ENCODE results near the gene STRADA.

Gene STRADA

GRCh38 chr17:63682981-63683380 is 58.6 kb downstream of the STRADA start:
- DNase-seq (ENCODE audit: low read depth, low spot score) = no peak

- DNase-seq (ENCODE audit: low read depth, low spot score) = no peak
These were observed 59.2 kb downstream of the STRADA start for GRCh38 chr17:63682441-63682840.

- no peak for DNase-seq (ENCODE audit: low read depth, low spot score)
These were observed 60.1 kb downstream of the STRADA start for GRCh38 chr17:63681530-63681929.

GRCh38 chr17:63680700-63681099 is 60.9 kb downstream of the STRADA start:
- DNase-seq (ENCODE audit: low read depth, low spot score) = no peak

- DNase-seq (ENCODE audit: low read depth, low spot score) = no peak
These were observed 62.4 kb downstream of the STRADA start for GRCh38 chr17:63679214-63679613.

- DNase-seq (ENCODE audit: low read depth, low spot score) = no peak
These were observed 65.0 kb downstream of the STRADA start for GRCh38 chr17:63676584-63676983.

GRCh38 chr17:63675607-63676546 is 65.7 kb downstream of the STRADA start:
- DNase-seq (ENCODE audit: low read depth, low spot score) = no peak

- DNase-seq (ENCODE audit: low read depth, low spot score) = no peak
These were observed 66.4 kb downstream of the STRADA start for GRCh38 chr17:63675231-63675606.

GRCh38 chr17:63672856-63673255 is 68.7 kb downstream of the STRADA start:
- no peak for DNase-seq (ENCODE audit: low read depth, low spot score)

- no peak for DNase-seq (ENCODE audit: low read depth, low spot score)
These were observed 75.9 kb downstream of the STRADA start for GRCh38 chr17:63665527-63666214.

- DNase-seq (ENCODE audit: low read depth, low spot score) = no peak
These were observed 81.7 kb downstream of the STRADA start for GRCh38 chr17:63659850-63660249.

GRCh38 chr17:63658366-63658765 is 83.2 kb downstream of the STRADA start:
- no peak for DNase-seq (ENCODE audit: low read depth, low spot score)

GRCh38 chr17:63657786-63658185 is 83.8 kb downstream of the STRADA start:
- DNase-seq (ENCODE audit: low read depth, low spot score) = no peak

GRCh38 chr17:63653050-63653449 is 88.5 kb downstream of the STRADA start:
- no peak for DNase-seq (ENCODE audit: low read depth, low spot score)
